Activated CD4-positive, alpha-beta T cell treated with anti-CD3 and anti-CD28 coated beads, Interleukin-2, amount 50 U/mL, for 48 hours (primary cell): ENCODE results near the gene RAP1GDS1.
"Not testable (repeated sequence)": the region's sequence is repeated elsewhere in the genome, so short reads cannot be mapped to it uniquely, and the experiment has no call there.

Experiments
- DNase-seq, 2 experiments: peaks; one replicate each; pipeline ENCODE4 v3.0.0-alpha.2; 2020

The RAP1GDS1 gene

DNA sequence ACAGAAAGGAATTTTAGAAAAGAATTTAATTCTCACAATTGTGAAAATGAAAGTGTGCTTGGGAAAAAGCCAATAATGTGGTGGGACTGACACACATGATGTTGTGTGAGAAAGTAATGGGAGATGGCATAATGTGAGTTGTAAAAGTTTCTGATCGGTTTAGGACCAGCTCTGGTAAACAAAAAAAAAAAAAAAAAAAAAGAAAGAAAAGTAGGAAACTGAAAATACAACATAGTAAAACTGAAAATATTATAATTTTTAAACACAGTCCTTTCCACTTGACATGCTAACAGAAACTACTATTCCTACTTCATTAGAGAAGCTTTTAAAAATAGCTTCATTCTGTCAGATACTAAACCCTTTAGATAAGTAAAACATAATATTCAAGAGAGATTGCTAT lies 28.2 kb downstream of the RAP1GDS1 start:
- DNase-seq: no peak

DNA sequence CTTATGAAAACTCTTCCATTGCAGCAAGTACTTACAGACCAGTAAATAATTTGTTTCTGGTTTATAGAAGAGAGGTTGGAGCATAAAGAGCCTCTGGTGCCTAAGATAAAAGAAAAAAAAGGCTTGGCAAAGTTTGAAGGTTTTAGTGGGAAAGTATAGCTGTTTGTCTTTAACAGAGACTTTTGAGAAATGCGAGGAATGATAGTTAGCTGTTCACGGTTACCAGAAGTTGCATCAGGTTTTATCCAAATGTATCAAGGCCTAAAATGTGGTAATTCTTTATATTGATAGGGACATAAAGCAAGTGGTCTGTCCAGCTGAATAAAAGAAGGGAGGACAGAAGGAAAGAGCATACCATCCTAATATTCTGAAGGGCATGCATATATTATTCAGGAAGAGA lies 29.3 kb downstream of the RAP1GDS1 start:
- no peak for DNase-seq

DNA sequence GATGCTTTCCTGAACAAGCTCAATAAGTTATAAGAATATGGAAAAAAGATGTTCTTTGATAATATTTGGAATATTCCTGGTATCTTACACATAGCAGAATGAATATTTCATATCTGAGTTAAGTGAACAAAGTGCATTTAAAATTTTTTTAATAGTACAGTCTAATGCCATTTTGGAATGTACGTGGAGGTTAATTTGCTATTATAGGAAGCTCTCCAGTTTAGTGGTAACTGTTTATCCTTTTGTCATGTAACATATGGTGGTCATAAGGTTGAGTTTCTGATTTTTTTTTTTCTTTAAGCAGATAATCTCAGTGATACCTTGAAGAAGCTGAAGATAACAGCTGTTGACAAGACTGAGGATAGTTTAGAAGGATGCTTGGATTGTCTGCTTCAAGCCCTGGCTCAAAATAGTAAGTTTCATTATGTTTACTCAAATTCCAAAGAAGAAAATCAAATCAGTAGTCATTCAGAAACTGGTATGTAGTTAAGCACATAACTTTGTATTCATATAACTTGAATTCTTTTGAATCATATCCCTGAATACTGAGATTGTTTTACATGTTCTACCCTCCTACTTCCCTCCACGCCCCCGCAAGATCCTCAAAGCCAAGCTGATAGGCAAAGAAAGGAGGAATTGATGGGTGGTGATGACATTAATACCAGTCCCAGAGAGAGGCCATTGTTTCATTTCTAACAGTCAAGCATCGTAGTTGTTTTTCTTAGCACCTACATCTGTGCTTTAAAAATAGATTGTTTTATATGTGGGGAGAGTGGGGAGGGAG lies 32.1 kb downstream of the RAP1GDS1 start:
- peak; percentile 26 to 51 for DNase-seq

DNA sequence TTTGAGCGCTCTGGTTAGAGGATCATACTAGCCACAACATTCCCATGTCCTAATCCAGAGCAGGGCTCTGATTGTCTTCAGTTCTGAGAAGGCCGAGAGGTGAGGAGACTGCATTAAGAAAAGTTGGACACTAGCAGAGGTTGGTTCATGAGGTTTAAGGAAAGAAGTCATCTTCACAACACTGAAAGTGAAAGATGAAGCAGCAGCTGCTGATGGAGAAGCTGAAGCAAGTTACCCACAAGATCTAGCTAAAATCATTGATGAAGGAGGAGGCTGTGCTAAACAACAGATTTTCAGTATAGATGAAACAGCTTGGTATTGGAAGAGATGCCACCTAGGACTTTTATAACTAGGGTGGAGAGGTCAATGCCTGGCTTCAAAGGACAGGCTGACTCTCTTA lies 36.8 kb downstream of the RAP1GDS1 start:
- no peak for DNase-seq

DNA sequence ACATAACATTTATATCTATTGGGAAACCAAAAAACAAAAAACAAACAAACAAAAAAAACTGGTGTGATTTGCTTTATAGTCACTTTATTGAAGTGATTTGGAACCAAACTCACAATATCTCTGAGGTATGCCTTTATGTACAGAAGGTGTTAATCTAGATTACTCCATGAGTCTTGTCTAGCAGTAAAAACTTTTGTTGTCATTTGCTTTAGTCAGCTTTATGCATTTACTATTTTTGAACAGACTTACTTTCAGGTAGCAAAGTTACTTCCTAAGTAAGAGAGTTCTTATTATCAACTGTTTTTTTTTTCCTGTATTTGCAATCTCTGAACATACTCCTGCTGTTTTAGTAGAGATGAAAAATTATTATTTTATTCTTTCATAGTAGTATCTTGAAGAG lies 39.5 kb downstream of the RAP1GDS1 start:
- DNase-seq: no peak

DNA sequence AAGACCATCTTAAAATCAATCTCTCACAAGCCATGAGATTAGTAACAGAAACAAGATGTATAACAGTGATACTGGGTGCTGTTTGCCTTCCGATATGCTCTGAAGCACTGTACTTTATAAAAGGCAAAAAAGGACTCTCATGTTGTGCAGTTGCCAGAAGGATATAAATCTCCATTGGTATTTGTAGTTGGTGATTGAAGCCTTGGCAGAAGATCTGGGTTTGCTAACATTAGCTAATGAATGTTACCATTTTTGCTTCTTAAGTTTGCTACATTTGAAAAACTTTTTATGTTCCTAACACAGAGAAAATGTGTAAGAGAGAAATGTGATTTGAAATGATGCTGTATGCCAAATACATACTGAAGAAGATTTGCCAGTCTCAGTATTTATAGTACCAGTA lies 44.4 kb downstream of the RAP1GDS1 start:
- no peak for DNase-seq

DNA sequence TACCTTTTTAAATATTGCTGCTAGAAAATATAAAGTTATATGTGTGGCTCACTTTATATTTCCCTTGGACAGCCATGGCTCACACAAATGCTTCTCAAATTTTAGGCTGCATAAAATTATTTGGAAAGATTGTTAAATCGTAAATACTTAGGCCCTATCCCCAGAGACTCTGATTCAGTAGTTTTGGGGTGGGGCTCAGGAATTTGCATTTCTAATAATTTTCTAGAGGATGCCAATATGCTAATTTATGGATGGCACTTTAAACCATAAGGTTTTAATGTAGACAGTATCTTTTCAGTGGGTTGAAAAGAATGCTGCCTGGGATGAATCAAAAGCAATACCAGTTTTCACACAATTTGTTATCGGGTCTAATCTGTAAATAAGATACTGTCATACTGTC lies 49.7 kb downstream of the RAP1GDS1 start:
- no peak for DNase-seq

DNA sequence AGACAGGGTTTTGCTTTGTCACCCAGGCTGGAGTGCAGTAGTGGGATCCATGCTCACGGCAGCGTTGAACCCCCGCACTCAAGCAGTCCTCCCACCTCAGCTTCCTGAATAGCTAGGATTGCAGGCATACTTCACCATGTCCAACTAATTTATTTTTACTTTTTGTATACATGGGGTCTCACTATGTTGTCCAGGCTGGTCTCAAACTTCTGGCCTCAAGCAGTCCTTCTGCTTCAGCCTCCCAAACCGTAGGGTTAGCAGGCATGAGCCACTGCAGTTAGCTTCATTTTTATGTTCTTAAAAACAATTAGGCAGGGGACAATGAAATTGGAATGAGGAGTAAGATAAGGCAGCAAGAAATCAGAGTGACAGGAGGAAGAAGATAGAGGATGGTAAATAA lies 50.5 kb downstream of the RAP1GDS1 start:
- no peak for DNase-seq

DNA sequence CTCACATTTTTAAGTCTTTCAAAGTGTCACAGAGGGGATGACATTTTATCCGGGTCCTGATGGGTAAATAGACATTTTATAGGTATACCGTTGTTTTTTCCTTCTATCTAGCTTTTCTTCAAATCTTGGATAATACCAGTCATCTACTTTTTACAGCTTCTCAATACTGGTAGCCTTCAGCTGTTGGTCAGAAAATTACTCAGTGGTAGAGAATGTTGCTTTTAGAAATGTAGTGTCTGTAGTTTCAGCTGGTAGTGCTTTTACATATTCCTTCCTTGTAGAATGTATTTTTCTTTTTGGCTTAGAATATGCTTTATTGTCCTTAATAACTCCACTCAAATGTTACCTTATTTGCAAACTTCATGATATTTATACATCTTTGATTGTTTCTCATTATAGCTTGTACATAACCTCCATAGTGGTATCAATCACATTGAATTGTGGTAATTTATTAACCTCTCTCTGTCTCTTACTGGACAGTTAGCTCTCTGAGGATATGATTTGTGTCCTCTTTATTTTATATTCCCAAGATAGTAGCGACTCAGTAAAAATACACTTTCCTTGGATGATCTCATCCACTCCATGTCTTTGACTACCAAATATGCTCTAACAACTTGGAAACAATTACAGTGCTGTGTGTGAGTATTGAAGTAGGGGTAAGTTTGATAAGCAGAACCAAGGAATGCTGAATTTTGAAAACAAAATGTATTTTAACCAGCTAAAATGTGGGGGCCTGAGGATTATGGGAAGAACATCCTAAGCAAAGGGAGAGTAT lies 53.8 kb downstream of the RAP1GDS1 start:
- no peak for DNase-seq

DNA sequence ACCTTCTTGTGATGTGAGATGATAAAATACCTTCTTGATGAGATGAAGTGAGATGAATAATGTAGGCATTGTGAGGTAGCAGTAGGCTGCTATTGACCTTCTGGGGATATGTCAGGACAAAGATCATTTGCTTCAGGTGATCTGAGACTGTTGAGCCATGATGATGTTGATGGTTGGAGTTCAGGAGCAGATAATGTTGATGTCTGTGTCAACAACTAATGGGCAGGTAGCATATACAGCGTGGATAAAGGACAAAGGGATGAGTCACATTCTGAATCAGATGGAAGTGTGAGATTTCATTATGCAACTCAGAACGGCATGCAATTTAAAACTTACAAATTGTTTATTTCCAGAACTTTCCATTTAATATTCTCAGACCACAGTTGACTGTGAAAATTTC lies 57.3 kb downstream of the RAP1GDS1 start:
- no peak for DNase-seq

DNA sequence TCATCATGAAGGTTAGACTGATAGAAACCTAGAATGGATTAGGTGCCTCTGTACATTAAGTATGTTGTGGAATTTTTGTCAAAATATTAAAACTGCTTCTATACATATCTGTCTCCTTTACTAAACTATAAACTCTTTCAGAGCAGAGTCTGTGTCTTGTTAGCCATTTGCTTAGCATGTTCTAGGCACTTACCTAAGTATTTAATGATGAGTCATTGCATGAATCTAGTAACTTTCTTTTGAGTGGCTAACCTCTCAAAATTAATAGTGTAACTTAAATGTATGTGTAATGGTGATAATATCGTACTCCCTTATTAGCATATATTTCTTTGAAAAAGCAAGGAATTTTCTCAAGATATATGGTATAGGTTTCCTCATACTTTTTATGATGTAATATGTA lies 57.8 kb downstream of the RAP1GDS1 start:
- DNase-seq: no peak

DNA sequence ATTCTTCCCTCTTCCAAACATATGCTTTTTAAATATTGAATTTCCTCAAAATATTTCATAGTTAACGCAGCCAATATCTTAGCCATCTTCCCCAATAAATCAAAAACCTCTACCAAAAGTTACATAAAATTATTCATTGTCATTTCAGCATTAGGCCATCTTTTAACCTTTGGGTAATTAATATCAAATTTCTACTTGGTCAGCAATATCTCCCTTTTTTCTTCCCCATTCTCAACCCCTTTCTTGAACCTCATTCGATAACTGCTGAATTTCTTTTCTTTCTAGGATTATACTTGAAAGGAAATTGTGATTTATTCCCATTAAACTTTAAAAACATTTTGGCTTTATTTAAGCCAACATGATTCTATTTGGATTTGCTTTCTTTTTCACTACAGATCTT lies 65.0 kb downstream of the RAP1GDS1 start:
- no peak for DNase-seq

DNA sequence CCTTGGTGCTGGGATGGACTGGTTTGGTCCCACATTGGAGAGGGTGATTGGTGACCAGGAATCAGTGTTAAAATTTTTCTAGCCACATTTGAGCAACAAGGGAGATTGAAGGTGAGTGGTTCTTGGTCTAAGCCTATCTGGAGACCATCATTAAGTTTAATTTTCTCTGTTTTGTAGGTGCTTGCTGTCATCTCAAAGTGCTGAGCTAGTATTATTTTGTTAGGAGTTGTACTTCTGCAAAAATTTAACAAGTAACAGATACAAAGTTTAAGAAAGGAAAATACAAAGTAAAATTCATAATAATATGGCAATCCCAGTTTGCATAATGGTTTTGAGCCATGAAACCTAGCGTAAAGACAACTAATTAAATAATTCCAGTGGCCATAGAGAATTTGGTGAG lies 66.5 kb downstream of the RAP1GDS1 start:
- DNase-seq: no peak

DNA sequence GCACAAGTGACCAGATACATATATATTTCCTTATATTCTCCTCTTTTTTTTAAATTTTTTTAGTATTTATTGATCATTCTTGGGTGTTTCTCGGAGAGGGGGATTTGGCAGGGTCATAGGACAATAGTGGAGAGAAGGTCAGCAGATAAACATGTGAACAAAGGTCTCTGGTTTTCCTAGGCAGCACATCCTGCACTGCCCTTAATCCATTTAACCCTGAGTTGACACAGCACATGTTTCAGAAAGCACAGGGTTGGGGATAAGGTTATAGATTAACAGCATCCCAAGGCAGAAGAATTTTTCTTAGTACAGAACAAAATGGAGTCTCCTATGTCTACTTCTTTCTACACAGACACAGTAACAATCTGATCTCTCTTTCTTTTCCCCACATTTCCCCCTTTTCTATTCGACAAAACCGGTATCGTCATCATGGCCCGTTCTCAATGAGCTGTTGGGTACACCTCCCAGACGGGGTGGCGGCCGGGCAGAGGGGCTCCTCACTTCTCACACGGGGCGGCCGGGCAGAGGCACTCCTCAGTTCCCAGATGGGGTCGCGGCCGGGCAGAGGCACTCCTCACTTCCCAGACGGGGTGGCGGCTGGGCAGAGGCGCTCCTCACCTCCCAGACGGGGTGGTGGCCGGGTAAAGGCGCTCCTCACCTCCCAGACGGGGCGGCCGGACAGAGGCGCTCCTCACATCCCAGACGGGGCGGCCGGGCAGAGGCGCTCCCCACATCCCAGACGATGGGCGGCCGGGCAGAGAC lies 68.9 kb downstream of the RAP1GDS1 start:
- not testable (repeated sequence) for DNase-seq

DNA sequence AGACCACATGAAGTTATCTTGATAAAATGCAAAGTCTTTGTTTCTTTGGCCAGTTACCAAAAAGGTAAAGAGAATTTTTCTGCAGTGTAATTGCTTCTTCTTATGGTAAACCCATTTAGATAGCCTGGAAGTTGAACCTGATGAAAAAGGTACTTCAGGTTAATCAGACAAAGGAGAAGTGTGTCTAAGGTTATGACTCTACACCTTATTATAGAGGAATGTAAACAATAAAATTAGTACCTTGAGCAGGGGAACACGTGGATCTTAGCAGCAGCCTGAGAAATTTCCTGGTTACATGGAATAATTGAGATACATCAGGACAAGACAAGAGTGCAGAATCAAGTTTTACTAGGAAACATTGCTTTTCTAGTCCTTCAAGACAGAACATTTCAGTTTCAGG lies 70.8 kb downstream of the RAP1GDS1 start:
- DNase-seq: no peak

DNA sequence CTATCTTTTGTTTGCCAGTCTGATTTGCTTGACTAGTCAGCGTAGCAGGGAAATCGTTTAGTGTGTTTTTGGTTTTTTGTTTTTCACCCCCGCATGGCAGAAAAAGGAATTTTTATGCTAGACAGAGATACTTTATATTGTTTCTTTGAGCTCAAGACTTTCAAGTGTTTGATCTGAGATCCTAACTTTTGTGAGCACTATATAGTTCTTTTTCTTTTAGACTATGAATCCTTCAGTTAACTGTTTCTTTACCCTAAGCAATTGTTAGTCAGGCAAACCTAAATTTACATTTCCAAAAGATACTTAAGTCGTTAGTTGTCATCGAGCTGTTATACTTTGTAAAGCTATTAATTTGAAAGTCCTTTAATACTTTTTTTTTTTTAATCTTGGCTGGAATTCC lies 73.3 kb downstream of the RAP1GDS1 start:
- no peak for DNase-seq

DNA sequence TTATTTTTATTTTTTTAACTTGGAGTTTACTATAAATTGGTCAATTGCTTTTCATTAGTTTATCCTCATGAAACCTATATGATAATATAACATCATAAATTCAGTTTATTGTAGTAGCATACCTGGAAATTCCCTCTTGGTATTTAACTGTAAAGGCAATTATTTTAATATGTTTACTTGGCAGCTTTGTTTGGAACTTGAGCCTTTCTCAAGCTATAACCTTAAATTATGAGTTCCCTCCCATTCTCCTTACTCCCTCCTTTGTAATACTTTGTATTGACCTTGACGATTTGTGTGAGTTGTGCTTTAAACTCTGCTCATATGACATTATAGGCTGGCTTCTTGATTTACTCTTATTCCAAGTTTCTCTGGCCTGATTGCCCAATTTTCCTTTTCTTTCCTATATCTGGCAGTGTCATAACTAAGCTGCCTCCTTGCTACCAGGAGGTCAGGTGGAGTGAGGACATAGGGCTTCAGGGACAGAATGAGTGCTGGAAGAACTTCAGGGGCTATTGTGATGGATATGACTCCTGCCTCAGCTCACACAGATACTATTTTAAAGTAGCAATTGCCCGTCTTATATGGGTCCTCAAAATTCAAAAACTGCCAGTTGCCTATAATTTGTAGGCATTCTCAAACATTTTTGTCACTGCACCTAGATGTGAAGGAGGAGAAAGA lies 77.7 kb downstream of the RAP1GDS1 start:
- no peak for DNase-seq

DNA sequence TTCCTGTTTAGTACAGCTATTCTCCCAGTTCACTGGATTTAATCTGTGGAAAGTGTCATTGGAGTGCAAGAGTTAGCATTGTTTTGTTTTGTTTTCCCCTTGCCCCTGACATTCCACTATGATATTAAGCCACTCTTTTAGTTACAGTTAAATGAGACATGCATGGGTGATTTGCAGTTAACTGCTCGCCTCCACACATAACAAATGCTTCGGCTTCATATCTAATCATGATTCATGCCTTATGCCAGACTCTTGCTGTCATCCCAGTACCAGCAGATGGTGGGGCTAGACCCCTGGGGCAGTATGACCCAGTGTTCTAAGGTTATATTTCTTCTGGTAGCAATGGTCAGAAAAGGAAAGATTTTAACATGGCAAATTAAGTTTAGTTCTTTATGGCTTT lies 80.1 kb downstream of the RAP1GDS1 start:
- DNase-seq: no peak

DNA sequence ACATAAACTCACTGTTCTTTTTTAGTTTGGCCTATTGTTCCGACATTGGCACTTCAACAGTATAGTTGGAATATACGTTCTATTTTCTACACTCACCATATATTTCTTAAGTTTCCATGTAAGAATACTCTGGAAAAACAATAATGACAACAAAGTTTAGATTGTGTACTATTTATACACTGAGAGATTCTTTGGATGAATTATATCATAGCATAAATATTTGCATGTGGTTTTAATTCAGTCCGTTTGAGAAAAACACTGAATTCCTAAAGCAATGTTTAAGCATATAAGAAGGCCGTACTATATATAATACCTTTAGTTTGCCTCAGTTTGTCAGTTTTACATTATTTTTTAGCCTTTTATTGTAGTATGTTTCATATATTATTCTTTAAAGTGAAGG lies 82.4 kb downstream of the RAP1GDS1 start:
- no peak for DNase-seq

DNA sequence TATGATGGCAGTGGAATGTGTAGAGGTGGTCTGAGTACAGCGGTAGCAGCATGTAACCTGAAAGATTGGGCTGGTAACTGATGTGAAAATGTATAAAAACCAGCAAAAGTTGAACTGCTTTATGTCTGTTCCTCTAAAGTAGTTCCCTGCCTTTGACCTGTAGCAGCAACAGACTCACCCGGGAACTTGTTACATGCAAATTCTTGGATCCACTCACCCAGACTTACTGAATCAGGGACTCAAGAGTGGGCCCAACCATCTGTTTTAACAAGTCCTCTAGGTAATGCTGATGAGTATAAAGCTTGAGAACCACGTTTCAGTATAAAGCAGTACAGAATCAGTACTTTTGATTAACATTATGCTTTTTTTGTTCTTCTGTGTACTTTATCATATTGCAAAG lies 84.7 kb downstream of the RAP1GDS1 start:
- DNase-seq: no peak

DNA sequence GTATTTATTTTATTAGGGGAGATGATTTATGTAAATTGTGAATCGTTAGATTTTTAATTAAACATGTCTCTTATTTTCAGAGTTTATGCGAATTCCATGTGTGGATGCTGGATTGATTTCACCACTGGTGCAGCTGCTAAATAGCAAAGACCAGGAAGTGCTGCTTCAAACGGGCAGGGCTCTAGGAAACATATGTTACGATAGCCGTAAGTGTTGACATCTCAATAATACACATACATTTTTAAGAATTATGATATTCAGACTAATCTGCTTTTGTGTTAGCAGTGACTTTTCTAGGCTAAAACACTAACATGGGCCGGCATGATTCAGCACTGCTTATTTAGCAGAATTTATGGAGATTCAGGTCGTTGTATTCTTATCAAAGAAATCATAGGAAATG lies 91.2 kb downstream of the RAP1GDS1 start:
- no peak for DNase-seq

DNA sequence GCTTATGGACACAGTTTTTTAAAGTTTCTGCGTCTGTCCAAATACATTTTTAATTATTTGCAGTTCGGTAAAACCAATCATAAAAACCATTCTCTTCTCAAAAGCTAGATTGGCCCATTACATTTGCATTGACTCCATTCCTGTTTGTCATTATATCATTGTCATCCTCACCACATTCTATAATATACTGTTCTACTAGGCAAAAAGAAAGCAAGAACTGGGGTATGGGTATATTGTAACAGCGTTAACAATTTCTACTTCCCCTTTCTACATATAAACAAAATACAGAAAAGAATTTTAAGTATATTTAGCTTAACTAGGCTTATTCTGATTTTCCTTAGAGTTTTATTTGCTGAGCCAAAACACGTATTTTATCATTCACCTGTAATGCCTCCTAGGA lies 91.8 kb downstream of the RAP1GDS1 start:
- no peak for DNase-seq

DNA sequence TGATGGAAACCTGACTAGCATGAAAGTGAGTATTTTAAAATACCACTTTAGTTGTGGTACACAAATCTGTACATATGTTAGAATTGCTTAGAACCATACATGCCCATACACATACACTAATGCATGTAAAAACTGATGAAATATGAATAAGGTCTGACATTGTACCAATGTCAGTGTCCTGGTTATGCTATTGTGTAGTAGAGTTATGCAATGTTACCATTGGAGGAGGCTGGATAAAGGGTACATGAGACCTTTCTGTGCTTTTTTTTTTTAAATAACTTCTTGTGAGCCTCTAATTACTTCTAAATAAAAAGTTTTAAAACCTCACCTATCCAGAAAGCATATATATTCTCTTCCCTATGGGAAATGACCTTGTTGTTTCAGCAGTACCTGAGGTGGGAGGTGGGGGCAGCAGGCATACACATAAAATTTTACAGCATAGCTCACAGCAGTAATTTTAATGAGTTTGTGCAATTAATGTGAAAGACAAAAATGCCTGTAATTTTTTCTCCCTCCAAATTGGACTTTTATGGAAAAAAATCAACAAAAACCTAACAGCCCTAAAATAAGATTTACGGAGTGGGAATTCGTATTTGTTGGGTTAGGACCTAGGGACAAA lies 97.6 kb downstream of the RAP1GDS1 start:
- no peak for DNase-seq
